ENCODE results near the gene DLG2.

DNA sequence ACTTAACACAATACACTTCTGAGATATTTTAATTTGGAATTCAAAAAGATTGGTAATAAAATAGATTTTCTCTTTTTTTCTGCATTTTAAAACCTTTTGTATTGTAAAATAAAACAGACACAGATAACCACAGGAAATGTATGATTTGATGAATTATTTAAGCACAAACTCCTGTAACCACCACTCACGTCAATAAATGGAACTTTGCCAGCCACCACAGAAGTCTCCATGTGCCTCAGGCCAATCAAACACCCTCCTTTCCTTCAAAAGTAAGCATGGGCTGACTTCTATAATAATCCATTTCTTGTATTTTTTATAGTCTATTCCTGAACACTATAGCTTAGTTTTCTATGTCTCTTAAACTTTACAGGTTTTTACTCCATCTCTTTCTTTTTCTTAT is 721.7 kb downstream of the DLG2 start:
- TF ChIP-seq, protein P1, sequence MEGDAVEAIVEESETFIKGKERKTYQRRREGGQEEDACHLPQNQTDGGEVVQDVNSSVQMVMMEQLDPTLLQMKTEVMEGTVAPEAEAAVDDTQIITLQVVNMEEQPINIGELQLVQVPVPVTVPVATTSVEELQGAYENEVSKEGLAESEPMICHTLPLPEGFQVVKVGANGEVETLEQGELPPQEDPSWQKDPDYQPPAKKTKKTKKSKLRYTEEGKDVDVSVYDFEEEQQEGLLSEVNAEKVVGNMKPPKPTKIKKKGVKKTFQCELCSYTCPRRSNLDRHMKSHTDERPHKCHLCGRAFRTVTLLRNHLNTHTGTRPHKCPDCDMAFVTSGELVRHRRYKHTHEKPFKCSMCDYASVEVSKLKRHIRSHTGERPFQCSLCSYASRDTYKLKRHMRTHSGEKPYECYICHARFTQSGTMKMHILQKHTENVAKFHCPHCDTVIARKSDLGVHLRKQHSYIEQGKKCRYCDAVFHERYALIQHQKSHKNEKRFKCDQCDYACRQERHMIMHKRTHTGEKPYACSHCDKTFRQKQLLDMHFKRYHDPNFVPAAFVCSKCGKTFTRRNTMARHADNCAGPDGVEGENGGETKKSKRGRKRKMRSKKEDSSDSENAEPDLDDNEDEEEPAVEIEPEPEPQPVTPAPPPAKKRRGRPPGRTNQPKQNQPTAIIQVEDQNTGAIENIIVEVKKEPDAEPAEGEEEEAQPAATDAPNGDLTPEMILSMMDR (IDR thresholded peaks at IDR 0.05) = no peak
- TF ChIP-seq ZFX (IDR thresholded peaks at IDR 0.05; ENCODE audit: borderline replicate concordance) = no peak

All from 22Rv1 (cell line).